ENCODE data around the gene AVPR2.

DNA sequence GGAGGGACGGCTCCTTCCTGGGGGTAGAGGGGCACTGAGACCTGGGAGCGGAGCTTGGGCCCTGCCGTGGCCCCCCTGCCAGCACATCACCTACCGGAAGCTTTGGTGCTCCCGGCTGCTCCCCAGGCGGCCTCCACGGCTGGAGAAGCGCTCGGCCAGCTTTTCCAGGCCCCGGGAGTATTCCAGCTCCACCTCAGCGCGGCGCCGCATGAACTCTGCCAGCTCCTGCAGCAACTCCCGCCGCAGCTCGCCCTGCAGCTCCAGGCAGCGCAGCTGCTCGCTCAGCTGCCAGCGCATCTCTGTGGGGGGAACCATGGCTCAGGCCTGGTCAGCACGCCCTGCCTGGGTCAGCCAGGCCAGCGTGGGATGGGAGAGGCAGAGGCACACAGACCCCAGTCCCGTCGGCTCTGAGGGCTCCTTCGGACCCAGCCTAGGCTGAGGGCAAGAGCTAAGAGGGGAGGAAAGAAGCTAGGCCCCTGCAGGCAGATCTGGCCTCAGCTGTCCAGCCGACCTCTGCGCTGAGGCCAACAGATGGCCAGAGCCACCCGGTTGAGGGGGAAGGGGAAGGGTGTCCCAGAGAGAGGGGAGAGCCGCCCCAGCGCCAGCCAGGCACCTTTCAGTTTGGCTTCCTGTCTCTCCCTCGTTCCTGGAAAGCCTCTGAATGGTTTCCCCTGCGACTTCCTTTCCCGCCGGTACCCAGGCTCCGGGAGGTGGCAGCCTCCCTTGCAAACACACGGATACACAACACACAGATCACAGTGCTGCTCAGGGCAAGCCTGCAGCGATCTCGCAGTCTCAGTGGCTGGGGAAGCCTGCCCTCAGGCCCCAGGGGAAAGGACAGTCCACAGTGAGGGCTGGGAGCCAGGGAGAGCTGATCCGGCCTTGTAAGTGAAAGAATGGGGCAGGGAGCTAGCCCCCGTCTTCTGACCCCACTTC is 17.3 kb downstream of the AVPR2 start:
- TF ChIP-seq, protein P1, sequence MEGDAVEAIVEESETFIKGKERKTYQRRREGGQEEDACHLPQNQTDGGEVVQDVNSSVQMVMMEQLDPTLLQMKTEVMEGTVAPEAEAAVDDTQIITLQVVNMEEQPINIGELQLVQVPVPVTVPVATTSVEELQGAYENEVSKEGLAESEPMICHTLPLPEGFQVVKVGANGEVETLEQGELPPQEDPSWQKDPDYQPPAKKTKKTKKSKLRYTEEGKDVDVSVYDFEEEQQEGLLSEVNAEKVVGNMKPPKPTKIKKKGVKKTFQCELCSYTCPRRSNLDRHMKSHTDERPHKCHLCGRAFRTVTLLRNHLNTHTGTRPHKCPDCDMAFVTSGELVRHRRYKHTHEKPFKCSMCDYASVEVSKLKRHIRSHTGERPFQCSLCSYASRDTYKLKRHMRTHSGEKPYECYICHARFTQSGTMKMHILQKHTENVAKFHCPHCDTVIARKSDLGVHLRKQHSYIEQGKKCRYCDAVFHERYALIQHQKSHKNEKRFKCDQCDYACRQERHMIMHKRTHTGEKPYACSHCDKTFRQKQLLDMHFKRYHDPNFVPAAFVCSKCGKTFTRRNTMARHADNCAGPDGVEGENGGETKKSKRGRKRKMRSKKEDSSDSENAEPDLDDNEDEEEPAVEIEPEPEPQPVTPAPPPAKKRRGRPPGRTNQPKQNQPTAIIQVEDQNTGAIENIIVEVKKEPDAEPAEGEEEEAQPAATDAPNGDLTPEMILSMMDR (conservative IDR thresholded peaks at IDR 0.05), result no peak
- no peak for TF ChIP-seq EZH2 (IDR thresholded peaks at IDR 0.05; ENCODE audit: low read depth)

Measured in PC-9 (cell line).